ENCODE measurements around the gene MAPT. TPM values are rescaled to one million over a fixed set of nuclear protein-coding genes. Genes with fewer than 3 reads are reported as not detected.

MAPT gene
- total RNA-seq, 1 experiment from 2014 or later = 8.3 TPM

GRCh38 chr17:45975640-45976295 lies 81.4 kb downstream of the MAPT start:
- DNase-seq (ENCODE audit: low spot score) = no peak
- BruUV-seq (replicated peaks) = no TSS peak
- TF ChIP-seq CTCF (conservative IDR thresholded peaks at IDR 0.05; ENCODE audit: low read depth, low read length) = no peak
- no peak for TF ChIP-seq EZH2 (IDR thresholded peaks at IDR 0.05; ENCODE audit: borderline replicate concordance, low read depth, low read length, poor library complexity, severe bottlenecking)
- H3K9me3 ChIP-seq (ENCODE audit: low read depth, low read length, poor library complexity, severe bottlenecking) = no peaks in the 10 kb centered on the region
- no peaks in the 10 kb centered on the region for H3K4me1 ChIP-seq (ENCODE audit: insufficient read depth, low read length, poor library complexity, severe bottlenecking)
- ChIA-PET CTCF (interaction anchor here (0.5 kb wide), 1 partner anchor 217 kb away, joined by 4 read pairs; the partner anchor contains the start of gene KANSL1), POLR2A (ENCODE audit: low non-redundant PET) (no interaction called here)
- no peaks in the 10 kb centered on the region for H3K27me3 ChIP-seq (replicated peaks; ENCODE audit: insufficient read depth, low read depth, low read length, poor library complexity)
- H3K4me3 ChIP-seq (ENCODE audit: low read depth, low read length, poor library complexity, severe bottlenecking) = no peak overlapping the region
- intact Hi-C loops (cut with micrococcal nuclease; ENCODE audit: unreplicated experiment) = no loop called here
- H3K36me3 ChIP-seq (ENCODE audit: insufficient read depth, low read length, poor library complexity, severe bottlenecking) = no peaks in the 10 kb centered on the region
- no peak overlapping the region for H3K27ac ChIP-seq (ENCODE audit: low read depth, low read length, poor library complexity, severe bottlenecking)

- no peak overlapping the region for H3K27ac ChIP-seq (ENCODE audit: low read depth, low read length, poor library complexity, severe bottlenecking)
- no peaks in the 10 kb centered on the region for H3K27me3 ChIP-seq (replicated peaks; ENCODE audit: insufficient read depth, low read depth, low read length, poor library complexity)
- H3K36me3 ChIP-seq (ENCODE audit: insufficient read depth, low read length, poor library complexity, severe bottlenecking) = no peaks in the 10 kb centered on the region
- H3K4me1 ChIP-seq (ENCODE audit: insufficient read depth, low read length, poor library complexity, severe bottlenecking) = no peaks in the 10 kb centered on the region
- intact Hi-C loops (cut with micrococcal nuclease; ENCODE audit: unreplicated experiment) = no loop called here
- H3K4me3 ChIP-seq (ENCODE audit: low read depth, low read length, poor library complexity, severe bottlenecking) = no peak overlapping the region
- no peak for DNase-seq (ENCODE audit: low spot score)
- no TSS peak for BruUV-seq (replicated peaks)
- H3K9me3 ChIP-seq (ENCODE audit: low read depth, low read length, poor library complexity, severe bottlenecking) = no peaks in the 10 kb centered on the region
- POLR2A ChIA-PET (ENCODE audit: low non-redundant PET) = no interaction called here
- TF ChIP-seq CTCF (conservative IDR thresholded peaks at IDR 0.05; ENCODE audit: low read depth, low read length) = no peak
- TF ChIP-seq EZH2 (IDR thresholded peaks at IDR 0.05; ENCODE audit: borderline replicate concordance, low read depth, low read length, poor library complexity, severe bottlenecking) = no peak
- CTCF ChIA-PET = no interaction called here
Measured at GRCh38 chr17:45976391-45976754, 82.0 kb downstream of the MAPT start.

GRCh38 chr17:45976755-45977505 lies 82.6 kb downstream of the MAPT start:
- TF ChIP-seq EZH2 (IDR thresholded peaks at IDR 0.05; ENCODE audit: borderline replicate concordance, low read depth, low read length, poor library complexity, severe bottlenecking) (no peak), CTCF (conservative IDR thresholded peaks at IDR 0.05; ENCODE audit: low read depth, low read length) (no peak)
- no peak for DNase-seq (ENCODE audit: low spot score)
- Histone ChIP-seq H3K4me3 (ENCODE audit: low read depth, low read length, poor library complexity, severe bottlenecking) (no peak overlapping the region), H3K27me3 (replicated peaks; ENCODE audit: insufficient read depth, low read depth, low read length, poor library complexity) (no peaks in the 10 kb centered on the region), H3K9me3 (ENCODE audit: low read depth, low read length, poor library complexity, severe bottlenecking) (no peaks in the 10 kb centered on the region), H3K27ac (ENCODE audit: low read depth, low read length, poor library complexity, severe bottlenecking) (no peak overlapping the region), H3K36me3 (ENCODE audit: insufficient read depth, low read length, poor library complexity, severe bottlenecking) (no peaks in the 10 kb centered on the region), H3K4me1 (ENCODE audit: insufficient read depth, low read length, poor library complexity, severe bottlenecking) (no peaks in the 10 kb centered on the region)
- ChIA-PET CTCF (no interaction called here), POLR2A (ENCODE audit: low non-redundant PET) (no interaction called here)
- no TSS peak for BruUV-seq (replicated peaks)
- intact Hi-C loops (cut with micrococcal nuclease; ENCODE audit: unreplicated experiment) = no loop called here

Data from A673 (cell line).